HepG2 (cell line): ENCODE measurements around the gene GRM4. TPM values are rescaled to one million over a fixed set of nuclear protein-coding genes. Genes with fewer than 3 reads are reported as not detected.
A peak's percentile ranks its signal among the peaks of the same experiment; 100 is the strongest.

Experiments used
- AGO1 ChIP-seq: fragments of 200-400 bp; formaldehyde crosslinking; IDR thresholded peaks from 2 replicates; pipeline ENCODE4 v1.6.1; 2017; ENCODE audit warnings: mild to moderate bottlenecking, low read depth, low read length, moderate library complexity; ENCODE audit not compliant: poor library complexity, severe bottlenecking
- ATF4 ChIP-seq, 2 experiments: fragments of 450-650 bp in 1 of 2; sonication (generic) in 1 of 2; formaldehyde crosslinking; IDR thresholded peaks; 2 replicates each; pipeline versions ENCODE4 v1.5.0 to v1.8.0; 2020 to 2022; ENCODE audit warnings: mild to moderate bottlenecking in 1 of 2, missing genetic modification reagents in 1 of 2
- CREB1 ChIP-seq, 2 experiments: fragments of 450-650 bp in 1 of 2; IDR thresholded peaks; 2 replicates each; pipeline ENCODE4 v1.6.1; 2016 to 2017; ENCODE audit warnings: control low read depth in 1 of 2, mild to moderate bottlenecking in 1 of 2, missing compliant biosample characterization in 1 of 2, missing genetic modification characterization in 1 of 2
- ETV5 ChIP-seq: IDR thresholded peaks from 2 replicates; pipeline ENCODE4 v1.6.1; 2018; ENCODE audit warnings: missing biosample characterization, missing genetic modification reagents, inconsistent platforms, borderline replicate concordance
- FOSL2 ChIP-seq: sonication (generic); formaldehyde crosslinking; IDR thresholded peaks from 2 replicates; pipeline ENCODE4 v1.4.0; 2020; ENCODE audit warnings: missing genetic modification reagents
- JDP2 ChIP-seq: sonication (generic); formaldehyde crosslinking; IDR thresholded peaks from 2 replicates; pipeline ENCODE4 v1.8.1; 2022; ENCODE audit warnings: missing genetic modification reagents, borderline replicate concordance
- JUN ChIP-seq: sonication (generic); formaldehyde crosslinking; IDR thresholded peaks from 2 replicates; pipeline ENCODE4 v1.4.0; 2020; ENCODE audit warnings: mild to moderate bottlenecking, missing genetic modification reagents
- KMT2A ChIP-seq: sonication (generic); formaldehyde crosslinking; IDR thresholded peaks from 2 replicates; pipeline ENCODE4 v1.4.0; 2020; ENCODE audit warnings: missing genetic modification reagents
- LCORL ChIP-seq, 2 experiments: fragments of 450-650 bp in 1 of 2; sonication (generic) in 1 of 2; formaldehyde crosslinking in 1 of 2; IDR thresholded peaks; 2 replicates each; pipeline versions ENCODE4 v1.5.0 to v1.6.1; 2017 to 2020; ENCODE audit warnings: antibody characterized with exemption in 1 of 2, missing genetic modification reagents in 1 of 2
- MAX ChIP-seq: IDR thresholded peaks from 2 replicates; pipeline ENCODE4 v1.6.1; 2012; ENCODE audit warnings: inconsistent platforms
- MTA1 ChIP-seq: sonication (generic); formaldehyde crosslinking; IDR thresholded peaks from 2 replicates; pipeline ENCODE4 v1.4.0; 2020; ENCODE audit warnings: missing genetic modification reagents, mild to moderate bottlenecking, borderline replicate concordance
- NFATC3 ChIP-seq: sonication (generic); formaldehyde crosslinking; IDR thresholded peaks from 2 replicates; pipeline ENCODE4 v1.5.1; 2020; ENCODE audit warnings: mild to moderate bottlenecking, missing genetic modification reagents
- NFE2L2 ChIP-seq: fragments of 150-350 bp; IDR thresholded peaks from 2 replicates; pipeline ENCODE4 v1.6.1; 2014; ENCODE audit warnings: low read length
- PHF5A ChIP-seq: IDR thresholded peaks from one replicate; pipeline ENCODE4 v1.6.1; 2018; ENCODE audit warnings: low read depth, missing genetic modification reagents; ENCODE audit not compliant: unreplicated experiment
- REPIN1 ChIP-seq: sonication (generic); formaldehyde crosslinking; IDR thresholded peaks from 2 replicates; pipeline ENCODE4 v1.8.0; 2022; ENCODE audit warnings: missing genetic modification reagents, low read depth, mild to moderate bottlenecking, borderline replicate concordance
- SRSF9 ChIP-seq: fragments of 200-400 bp; formaldehyde crosslinking; IDR thresholded peaks from 2 replicates; pipeline ENCODE4 v1.6.1; 2018; ENCODE audit warnings: borderline replicate concordance, mild to moderate bottlenecking, low read depth, low read length; ENCODE audit not compliant: insufficient read depth, poor library complexity, severe bottlenecking
- TCF7L2 ChIP-seq: IDR thresholded peaks from 2 replicates; pipeline ENCODE4 v1.6.1; 2011; ENCODE audit warnings: mild to moderate bottlenecking, low read depth, low read length, moderate library complexity
- ZBTB49 ChIP-seq: sonication (generic); formaldehyde crosslinking; IDR thresholded peaks from 2 replicates; pipeline ENCODE4 v1.4.0; 2020; ENCODE audit warnings: missing genetic modification reagents, borderline replicate concordance
- ZFY ChIP-seq: sonication (generic); formaldehyde crosslinking; IDR thresholded peaks from 2 replicates; pipeline ENCODE4 v1.4.0; 2020; ENCODE audit warnings: missing genetic modification reagents
- ZNF331 ChIP-seq: sonication (generic); formaldehyde crosslinking; IDR thresholded peaks from 2 replicates; pipeline ENCODE4 v1.4.0; 2020; ENCODE audit warnings: missing genetic modification reagents
- ZNF333 ChIP-seq: sonication (generic); formaldehyde crosslinking; IDR thresholded peaks from 2 replicates; pipeline ENCODE4 v1.4.0; 2020; ENCODE audit warnings: mild to moderate bottlenecking, missing genetic modification reagents, borderline replicate concordance
- ZNF350 ChIP-seq: sonication (generic); formaldehyde crosslinking; IDR thresholded peaks from 2 replicates; pipeline ENCODE4 v1.4.0; 2020; ENCODE audit warnings: mild to moderate bottlenecking, low read depth, missing genetic modification reagents, borderline replicate concordance
- ZNF709 ChIP-seq: sonication (generic); formaldehyde crosslinking; IDR thresholded peaks from 2 replicates; pipeline ENCODE4 v1.5.0; 2020; ENCODE audit warnings: mild to moderate bottlenecking, missing genetic modification reagents
- polyA plus RNA-seq, 8 experiments: library from polyadenylated mRNA; depleted of rRNA in 3 of 8; stranded (reverse) in 7 of 8; unstranded in 1 of 8; fragments of >200 nt; fragmentation: Illumina TruSeq in 4 of 8; extraction: Trizol in 4 of 8; gene quantifications; 2 replicates each; pipeline versions ENCODE4 v1.2.1 to v1.2.3, GENCODE V29; 2011 to 2016; ENCODE audit warnings: low read depth in 4 of 8, missing spikeins in 1 of 8, mixed read lengths in 1 of 8; ENCODE audit not compliant: insufficient read depth in 1 of 8
- total RNA-seq, 5 experiments: library from RNA; depleted of rRNA; stranded (reverse); fragments of >200 nt; fragmentation: Illumina TruSeq; extraction: Trizol; gene quantifications; 2 replicates each; pipeline ENCODE4 v1.2.3, GENCODE V29; 2016; ENCODE audit warnings: low read depth in 1 of 5
- TF ChIP-seq, protein P1 (sequence below): sonication (generic); formaldehyde crosslinking; IDR thresholded peaks from 2 replicates; pipeline ENCODE4 v1.4.0; 2020; ENCODE audit warnings: missing genetic modification reagents

The GRM4 gene
- total and polyA plus RNA-seq, 2 of the 13 experiments (the other 11 are each of a cell fraction or from before 2014, with no cell fraction given) = not detected

GRCh38 chr6:33983109-33983716 lies 162.7 kb downstream of the GRM4 start (continued):
- TF ChIP-seq ETV5 (CRISPR knock-in tag) (peak; percentile 56; the same call in 1 of the 2 replicates), FOSL2 (CRISPR knock-in tag) (no peak), NFATC3 (CRISPR knock-in tag) (no peak), ZNF350 (CRISPR knock-in tag) (no peak), REPIN1 (CRISPR knock-in tag) (no peak), KMT2A (CRISPR knock-in tag) (no peak), ZNF331 (CRISPR knock-in tag) (no peak), JDP2 (CRISPR knock-in tag) (no peak), JUN (no peak), SRSF9 (no peak), ZNF709 (CRISPR knock-in tag) (0 out of 2 replicates have a peak, but pooled peaks have one; percentile 24), TCF7L2 (no peak), MTA1 (CRISPR knock-in tag) (no peak), ZFY (CRISPR knock-in tag) (no peak), ZBTB49 (CRISPR knock-in tag) (no peak), ZNF333 (CRISPR knock-in tag) (no peak), LCORL (IDR thresholded peaks at IDR 0.05) (no peak), LCORL (CRISPR knock-in tag; IDR thresholded peaks at IDR 0.05) (no peak), MAX (no peak), CREB1 (IDR thresholded peaks at IDR 0.05) (no peak), CREB1 (CRISPR knock-in tag; IDR thresholded peaks at IDR 0.05) (no peak), NFE2L2 (no peak), ATF4 (CRISPR knock-in tag; IDR thresholded peaks at IDR 0.05) (no peak), AGO1 (no peak), PHF5A (CRISPR knock-in tag) (no peak)
- TF ChIP-seq, protein P1, sequence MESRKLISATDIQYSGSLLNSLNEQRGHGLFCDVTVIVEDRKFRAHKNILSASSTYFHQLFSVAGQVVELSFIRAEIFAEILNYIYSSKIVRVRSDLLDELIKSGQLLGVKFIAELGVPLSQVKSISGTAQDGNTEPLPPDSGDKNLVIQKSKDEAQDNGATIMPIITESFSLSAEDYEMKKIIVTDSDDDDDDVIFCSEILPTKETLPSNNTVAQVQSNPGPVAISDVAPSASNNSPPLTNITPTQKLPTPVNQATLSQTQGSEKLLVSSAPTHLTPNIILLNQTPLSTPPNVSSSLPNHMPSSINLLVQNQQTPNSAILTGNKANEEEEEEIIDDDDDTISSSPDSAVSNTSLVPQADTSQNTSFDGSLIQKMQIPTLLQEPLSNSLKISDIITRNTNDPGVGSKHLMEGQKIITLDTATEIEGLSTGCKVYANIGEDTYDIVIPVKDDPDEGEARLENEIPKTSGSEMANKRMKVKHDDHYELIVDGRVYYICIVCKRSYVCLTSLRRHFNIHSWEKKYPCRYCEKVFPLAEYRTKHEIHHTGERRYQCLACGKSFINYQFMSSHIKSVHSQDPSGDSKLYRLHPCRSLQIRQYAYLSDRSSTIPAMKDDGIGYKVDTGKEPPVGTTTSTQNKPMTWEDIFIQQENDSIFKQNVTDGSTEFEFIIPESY (CRISPR knock-in tag) = no peak
